GM18909 (cell line): ENCODE results near the gene ARID4A.
"Not testable (repeated sequence)": the region's sequence is repeated elsewhere in the genome, so short reads cannot be mapped to it uniquely, and the experiment has no call there.

ENCODE experiments used
- ATAC-seq: cut with Tn5 transposase; IDR thresholded peaks from one replicate; pipeline ENCODE4 v1.9.1; 2021; ENCODE audit warnings: mild to moderate bottlenecking; ENCODE audit not compliant: unreplicated experiment, poor library complexity

ARID4A gene

DNA sequence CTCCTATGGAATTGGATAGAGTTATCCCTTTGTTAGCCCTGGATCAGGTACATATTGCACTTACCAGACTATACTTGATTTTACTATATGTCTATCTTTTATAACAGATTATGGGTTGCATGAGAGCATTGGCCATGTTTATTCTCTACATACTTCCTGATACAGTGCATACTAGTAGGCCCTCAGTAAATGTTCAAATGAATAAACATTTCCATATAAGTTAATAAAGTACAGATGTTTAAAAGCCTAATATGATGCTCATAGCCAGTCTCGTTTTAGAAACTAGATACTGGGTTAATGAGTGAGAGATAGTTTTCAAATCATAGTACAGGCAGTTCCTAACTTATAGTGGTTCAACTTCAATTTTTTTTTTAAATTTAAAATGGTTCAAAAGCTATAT, 57.9 kb downstream of the ARID4A start:
- ATAC-seq: no peak

- not testable (repeated sequence) for ATAC-seq
These were observed 63.9 kb downstream of the ARID4A start for GRCh38 chr14:58362272-58362671.

- no peak for ATAC-seq
These were observed 64.5 kb downstream of the ARID4A start for GRCh38 chr14:58362798-58363412.

- ATAC-seq: no peak
These were observed 66.0 kb downstream of the ARID4A start for GRCh38 chr14:58364316-58364715.

GRCh38 chr14:58367296-58367695, 68.9 kb downstream of the ARID4A start:
- no peak for ATAC-seq

GRCh38 chr14:58368956-58369355, 70.6 kb downstream of the ARID4A start:
- ATAC-seq: no peak

- no peak for ATAC-seq
These were observed 78.4 kb downstream of the ARID4A start for GRCh38 chr14:58376791-58377190.

DNA sequence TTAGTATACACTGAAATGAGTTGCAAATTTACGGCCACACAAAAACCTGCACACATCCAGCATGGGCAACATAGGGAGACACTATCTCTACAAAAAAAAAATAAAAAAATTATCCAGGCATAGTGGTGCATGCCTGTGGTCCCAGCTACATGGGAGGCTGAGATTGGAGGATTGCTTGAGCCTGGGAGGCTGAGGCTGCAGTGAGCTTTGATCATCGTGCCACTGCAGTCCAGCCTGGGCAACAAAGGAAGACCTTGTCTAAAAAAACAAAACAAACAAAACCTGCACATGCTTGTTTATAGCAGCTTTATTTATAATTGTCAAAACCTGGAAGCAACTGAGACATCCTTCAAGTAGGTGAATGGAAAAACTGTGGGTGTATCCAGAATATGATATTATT, 92.5 kb downstream of the ARID4A start:
- no peak for ATAC-seq

GRCh38 chr14:58395562-58395811, 97.1 kb downstream of the ARID4A start:
- no peak for ATAC-seq

GRCh38 chr14:58395812-58396788, 97.7 kb downstream of the ARID4A start, which contains the start of gene TOMM20L:
TSS of gene TOMM20L (plus strand) at chr14:58395930. CDS start at chr14:58395958, 28 bp downstream.
- ATAC-seq: peak; percentile 95

DNA sequence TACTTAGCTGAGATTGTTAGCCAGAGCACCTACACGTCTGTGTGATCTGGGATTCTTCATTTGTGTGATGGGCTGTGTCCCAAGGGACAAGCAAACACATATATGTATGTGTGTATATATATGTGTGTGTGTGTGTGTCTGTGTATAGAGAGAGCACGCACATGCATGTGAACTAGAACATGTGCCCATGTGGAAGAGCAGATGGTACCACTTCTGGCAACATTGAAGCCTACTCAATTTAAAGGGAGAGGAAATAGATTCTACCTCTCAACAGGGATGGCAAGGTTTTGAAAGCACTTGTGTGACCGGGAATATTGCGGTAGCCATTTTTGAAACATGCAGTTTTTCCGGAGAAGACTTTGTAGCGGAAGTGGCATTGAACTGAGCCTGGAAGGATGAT, 98.8 kb downstream of the ARID4A start:
- no peak for ATAC-seq

GRCh38 chr14:58398495-58398894, 100.1 kb downstream of the ARID4A start:
- no peak for ATAC-seq

- ATAC-seq: no peak
These were observed 100.5 kb downstream of the ARID4A start for GRCh38 chr14:58398895-58399294.

GRCh38 chr14:58401587-58401986, 103.2 kb downstream of the ARID4A start:
- ATAC-seq: no peak

- no peak for ATAC-seq
These were observed 110.4 kb downstream of the ARID4A start for GRCh38 chr14:58408681-58409215.

- no peak for ATAC-seq
These were observed 116.5 kb downstream of the ARID4A start for GRCh38 chr14:58414845-58415244.

GRCh38 chr14:58415636-58416547, 117.5 kb downstream of the ARID4A start:
- ATAC-seq: no peak

DNA sequence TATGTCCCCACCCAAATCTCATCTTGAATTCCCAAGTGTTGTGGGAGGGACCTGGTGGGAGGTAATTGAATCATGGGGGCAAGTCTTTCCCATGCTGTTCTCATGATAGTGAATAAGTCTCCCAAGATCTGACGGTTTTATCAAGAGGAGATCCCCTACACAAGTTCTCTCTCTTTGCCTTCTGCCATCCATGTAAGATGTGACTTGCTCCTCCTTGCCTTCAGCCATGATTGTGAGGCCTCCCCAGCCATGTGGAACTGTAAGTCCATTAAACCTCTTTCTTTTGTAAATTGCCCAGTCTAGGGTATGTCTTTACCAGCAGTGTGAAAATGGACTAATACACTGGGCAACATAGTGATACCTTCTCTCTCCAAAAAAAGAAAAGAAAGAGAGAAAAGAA, 118.6 kb downstream of the ARID4A start:
- ATAC-seq: not testable (repeated sequence)
